HPDE6-E6E7 (cell line): ENCODE data around the gene SHPK.

Source experiments
- DNase-seq: peaks from one replicate; pipeline ENCODE4 v3.0.0; 2011; ENCODE audit warnings: missing footprints; ENCODE audit errors: extremely low spot score

The SHPK gene

DNA sequence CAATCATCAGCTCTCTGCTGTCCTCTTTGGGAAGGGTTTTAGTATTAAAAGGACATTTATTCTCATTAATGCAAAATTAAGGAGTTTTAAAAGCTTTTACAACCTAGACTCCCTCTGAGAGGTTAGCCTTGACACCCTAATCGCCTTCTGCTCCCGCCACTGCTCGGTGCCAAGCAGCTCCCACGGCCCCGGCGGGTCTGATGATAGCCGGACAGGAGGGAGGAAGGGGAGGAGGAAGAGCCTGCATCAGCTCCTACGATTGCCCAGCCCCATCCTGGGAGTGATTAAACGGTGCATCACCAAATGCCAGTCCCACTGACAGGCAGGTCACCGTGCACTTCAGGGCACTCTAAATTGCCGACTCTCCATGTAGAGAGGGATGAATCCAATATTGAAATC lies 8.3 kb downstream of the SHPK start:
- DNase-seq: no peak

DNA sequence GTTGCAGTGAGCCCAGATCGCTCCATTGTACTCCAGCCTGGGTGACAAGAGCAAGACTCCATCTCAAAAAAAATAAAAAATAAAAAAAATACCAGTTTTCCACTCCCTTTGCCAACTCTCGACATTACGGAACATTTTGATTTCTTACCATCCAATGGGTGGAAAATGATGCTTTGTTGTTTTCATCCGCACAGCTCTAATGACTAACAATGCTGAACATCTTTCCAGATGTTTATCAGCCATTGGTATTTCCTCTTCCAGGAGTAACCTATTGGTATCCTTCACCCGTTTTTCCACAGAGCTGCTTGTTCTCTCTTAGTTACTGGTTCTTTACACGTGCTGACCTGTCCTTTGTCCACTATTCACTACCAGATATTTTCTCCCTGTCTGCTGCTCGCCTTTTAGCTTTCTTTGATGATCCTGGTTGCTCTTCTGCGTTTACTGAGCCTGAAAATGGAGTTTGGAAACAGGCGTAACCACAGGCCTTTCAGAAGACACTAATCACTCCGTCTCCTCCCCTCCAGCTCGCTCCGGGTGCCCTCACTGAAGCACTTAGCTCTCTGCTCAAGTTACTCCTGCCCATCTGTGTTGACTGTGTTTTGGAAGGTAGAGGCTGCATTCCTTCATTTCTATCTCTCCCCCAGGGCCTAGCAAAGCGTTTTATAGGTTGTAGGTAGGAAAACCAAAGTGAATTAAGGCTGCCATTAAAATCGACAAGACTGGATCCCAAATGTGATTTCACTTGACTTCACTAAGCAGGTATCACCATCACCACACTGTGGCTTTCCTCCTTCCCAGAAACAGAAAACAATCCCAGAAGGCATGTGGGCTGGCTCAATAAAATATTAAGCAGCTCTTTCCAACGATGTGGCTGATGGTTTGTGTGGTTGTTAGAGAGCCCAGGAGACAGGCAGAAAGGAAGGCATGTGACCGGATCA lies 8.9 kb downstream of the SHPK start:
- DNase-seq: no peak

DNA sequence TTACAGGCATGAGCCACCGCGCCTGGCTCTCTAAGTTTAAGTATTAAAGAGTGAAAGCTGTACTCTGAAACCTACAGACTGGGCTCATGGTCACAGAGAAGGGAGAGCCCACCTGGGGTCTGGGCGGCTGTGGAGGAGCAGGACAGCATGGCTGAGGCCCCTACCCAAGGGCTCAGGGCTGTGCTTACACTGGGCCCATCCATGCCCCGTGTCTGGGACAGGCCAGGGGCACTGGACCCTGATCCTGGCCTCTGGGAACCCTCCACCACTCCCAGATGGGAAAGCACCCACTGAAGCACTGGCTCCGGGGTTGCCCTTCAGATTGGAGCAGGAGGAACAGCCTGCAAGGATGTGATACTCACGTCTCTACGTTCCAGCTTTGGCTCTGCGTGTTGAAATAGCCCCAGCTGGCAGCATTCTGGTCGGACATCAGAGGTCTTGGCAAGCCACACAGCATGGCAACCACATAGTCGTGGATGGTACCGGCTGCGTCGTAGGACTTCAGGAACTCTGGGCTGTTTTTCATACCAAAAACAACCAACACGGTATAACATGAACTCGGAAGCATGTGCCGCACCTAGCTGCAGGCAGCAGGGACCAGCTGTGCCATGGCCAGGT lies 13.0 kb downstream of the SHPK start:
- no peak for DNase-seq

DNA sequence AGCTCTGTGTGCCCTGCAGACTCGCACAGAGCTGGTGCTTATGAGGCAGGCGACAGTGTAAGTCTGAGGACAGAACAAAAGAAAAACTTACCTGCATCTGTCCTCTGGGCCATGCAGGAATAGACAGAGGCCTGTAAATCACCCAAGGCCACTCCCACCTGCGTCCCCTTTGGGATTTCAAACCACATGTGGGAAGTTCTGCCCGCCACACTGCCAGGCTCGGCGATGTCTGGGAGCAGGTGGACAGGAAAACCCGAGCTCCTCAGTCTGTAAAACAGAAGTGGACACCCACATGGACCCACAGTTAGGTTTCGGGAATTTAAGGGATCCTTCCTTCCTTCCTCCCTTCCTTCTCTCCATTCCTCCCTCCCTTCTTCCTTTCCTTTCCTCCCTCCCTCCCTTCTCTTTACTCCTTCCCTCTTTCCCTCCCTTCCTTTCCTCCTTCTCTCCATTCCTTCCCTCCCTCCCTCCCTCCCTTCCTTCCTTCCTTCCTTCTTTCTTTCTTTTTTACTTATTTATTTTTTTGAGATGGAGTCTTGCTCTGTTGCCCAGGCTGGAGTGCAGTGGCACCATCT lies 14.8 kb downstream of the SHPK start:
- no peak for DNase-seq

DNA sequence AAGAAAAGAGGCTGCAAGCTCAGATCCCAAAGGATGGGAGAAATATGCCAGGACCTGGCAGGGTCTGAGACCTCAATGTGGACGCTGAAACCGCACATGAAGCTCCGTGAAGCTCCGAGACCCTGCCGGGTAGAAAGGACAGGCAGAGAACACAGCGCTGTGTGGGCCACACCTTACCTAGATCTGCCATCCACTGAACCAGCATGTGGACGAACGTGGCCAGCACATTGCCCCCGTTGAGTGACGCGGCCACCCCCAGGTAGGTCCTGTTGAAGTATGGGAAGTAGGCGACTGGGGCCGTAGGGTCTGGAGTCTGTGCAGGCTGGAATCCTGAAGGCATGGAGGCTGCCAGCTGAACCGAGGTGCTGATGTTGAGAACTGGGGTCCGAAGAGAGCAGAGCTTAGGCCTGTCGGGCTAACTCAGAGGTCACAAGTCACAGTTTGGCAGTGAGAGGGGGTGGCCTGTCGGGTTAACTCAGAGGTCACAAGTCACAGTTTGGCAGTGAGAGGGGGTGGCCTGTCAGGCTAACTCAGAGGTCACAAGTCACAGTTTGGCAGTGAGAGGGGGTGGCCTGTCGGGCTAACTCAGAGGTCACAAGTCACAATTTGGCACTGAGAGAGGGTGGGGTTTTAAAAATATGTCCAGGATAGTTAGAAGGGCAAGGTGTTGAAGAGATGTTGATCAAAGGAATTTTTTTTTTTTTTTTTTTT lies 20.7 kb downstream of the SHPK start:
- no peak for DNase-seq

DNA sequence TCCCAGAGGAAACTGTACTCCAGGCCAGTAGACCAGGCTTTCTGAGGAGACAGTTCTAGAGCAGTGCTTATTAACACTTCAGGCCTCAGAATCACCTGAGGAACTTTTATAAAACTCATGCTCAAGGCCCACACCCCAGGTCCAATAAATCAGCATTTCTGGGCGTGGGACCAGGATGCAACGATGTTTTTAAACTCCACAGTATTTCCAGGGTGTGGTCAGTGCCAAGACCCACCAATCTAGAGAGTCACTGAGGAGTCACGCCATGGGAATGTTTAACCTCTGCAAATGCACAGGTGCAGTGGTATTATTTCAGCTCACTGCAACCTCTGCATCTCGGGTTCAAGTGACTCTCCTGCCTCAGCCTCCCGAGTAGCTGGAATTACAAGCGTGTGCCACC lies 22.9 kb downstream of the SHPK start:
- no peak for DNase-seq

DNA sequence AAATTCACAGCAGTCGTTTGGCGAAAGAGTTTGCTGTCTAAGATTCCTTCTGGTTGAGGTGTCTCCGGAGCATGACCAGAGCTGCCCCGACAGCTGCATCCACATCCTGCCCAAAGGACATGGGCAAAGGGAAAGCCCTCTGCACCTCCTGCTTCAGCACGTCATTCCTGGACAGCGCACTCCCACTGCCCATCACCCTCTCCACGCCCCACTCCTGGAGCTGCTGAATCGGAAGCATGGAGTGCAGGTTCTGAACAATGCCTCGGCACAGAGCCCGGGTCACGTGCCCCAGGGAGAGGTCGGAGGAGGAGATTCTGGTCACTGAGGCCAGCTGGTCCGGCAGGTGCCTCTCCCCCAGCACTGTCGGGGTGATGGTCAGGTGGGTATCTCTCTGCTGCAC lies 25.5 kb downstream of the SHPK start:
- DNase-seq: no peak

DNA sequence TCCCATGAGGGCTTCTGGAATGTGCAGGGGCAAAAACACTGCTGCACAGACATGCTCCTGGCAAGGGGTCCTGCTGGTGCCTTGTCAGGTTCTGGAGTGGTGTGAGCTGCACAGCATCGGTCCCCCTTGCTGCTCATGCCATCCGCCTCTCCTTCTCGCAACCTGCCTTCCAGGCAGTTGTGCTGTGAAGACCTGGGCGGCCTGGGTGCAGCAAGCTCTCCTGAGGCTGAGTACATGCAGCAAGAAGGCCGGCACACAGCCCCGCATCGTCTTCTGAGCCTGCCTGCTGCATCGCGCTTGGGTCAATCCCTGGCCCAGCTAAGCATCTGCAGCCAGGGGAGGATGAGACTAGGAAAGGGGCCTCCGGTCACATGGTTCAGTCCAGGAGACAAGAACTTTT lies 26.4 kb downstream of the SHPK start:
- DNase-seq: no peak

DNA sequence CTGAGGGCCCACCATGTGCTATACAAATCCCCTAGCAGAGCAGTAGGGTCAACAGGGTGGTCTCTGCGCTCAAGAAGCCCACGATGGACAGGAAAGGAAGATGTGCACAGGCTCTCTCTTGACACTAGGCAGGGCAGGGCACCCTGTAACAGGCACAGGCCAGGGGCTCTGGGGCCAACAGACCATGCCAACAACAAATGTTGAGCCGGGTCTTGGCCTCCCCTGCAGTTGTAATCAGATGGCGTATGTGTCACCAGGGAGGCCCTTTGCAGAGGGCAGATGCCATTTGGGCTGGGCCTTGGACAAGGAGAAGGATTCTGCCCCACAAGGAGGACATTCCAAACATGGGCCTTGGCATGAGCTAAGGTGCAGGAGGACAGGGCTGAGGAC lies 32.2 kb downstream of the SHPK start:
- DNase-seq: no peak

DNA sequence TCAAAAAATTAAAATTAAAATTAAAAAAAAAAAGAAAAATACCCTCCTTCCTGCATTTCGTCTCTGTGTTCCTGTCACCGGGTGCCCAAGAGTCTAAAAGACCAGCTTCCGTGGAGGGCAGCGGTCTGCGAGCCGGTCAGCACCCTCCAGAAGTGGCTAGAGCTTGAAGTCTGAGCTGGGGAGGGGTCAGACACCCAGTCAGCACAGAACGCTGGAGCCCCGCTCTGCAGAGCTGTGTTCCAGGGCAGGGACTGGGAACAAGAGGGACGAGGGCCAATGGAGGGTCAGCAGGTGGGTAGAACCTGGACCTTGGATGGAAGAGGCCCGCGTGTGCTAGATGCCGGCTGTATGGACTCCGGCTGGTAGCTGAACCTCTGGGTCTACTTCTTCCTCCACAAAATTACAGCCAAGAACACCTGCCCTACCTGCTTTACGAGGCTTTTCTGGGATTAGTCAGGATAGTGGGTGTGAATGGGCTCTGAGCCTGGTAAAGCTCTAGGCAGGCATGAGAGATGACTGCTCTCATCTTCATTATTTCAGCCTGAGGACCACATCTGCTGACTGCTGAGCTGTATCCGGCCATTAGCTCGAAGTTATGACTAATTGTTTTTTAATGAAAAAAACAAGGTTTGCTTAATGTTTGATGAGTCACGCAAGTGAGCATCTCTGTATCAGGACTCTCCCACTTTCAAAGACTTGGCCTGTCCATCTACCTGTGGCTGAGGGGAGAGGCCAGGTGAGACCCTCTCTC lies 32.8 kb downstream of the SHPK start:
- DNase-seq: peak; percentile 91

DNA sequence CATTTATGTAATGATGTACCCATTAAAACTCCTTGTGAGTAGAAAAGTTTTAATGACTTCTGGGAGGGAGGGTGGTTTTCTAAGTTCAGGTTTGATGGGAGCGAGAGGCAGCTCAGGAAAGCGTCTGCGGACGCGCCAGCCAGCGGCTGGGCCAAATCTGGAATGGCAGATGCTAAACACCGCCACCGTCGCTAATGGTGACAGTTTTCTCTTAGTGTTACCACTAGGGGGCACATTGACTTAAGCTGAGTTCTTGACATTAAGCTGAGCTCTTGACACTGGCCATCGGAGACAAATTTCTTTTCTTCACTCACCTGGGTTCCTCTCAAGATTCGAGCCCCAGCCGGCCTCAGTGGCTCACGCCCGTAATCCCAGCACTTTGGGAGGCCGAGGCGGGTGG lies 33.6 kb downstream of the SHPK start:
- DNase-seq: no peak

DNA sequence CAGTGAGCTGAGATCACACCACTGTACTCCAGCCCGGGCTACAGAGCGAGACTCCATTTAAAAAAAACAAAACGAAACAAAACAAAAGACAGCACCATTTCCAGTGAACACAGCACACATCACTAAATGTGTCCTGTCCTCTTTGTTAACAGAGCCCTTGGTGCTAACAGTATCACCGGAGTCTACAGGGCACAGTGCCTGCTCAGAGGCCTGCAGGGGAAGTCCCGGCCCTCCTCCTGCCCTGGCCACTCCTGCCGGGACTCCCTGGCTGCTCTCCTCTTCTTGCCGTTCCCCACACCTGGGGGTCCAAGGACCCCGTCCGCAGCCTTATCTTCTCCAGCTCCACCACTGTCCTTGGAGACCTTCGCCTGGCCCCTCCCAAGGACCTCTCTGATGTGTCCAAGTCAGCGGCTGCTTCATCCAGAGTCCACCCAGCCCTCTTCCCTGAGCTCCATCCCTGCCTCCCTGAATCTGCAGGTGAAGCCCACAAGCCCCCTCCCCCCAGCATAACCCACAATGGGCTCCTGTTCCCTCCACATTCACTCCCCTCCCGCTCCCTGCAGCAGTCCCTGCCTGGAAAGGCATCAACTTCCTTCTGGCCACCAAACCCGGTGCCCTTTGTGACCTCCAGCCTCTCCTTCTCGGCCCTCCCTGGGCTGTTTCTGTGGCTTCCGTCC lies 35.4 kb downstream of the SHPK start:
- no peak for DNase-seq

DNA sequence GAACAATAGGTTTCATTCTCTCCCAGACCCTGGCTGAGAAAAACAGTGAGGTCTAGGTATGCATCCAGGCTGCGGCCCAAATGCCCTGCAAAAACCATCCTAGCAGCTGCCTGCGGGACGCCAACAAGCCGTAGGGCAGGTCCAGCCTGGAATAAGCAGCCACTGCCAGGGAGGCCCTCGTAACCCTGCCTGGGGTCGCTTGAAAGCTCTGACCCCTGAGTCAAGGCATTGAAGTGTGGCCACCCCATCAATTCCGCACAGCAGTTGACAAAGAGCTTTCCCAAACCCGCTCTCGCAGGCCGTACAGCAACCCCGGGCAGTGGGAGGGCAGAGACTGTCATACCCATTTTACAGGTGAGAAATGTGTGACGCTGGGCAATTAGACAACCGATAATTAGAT lies 38.0 kb downstream of the SHPK start:
- DNase-seq: no peak

DNA sequence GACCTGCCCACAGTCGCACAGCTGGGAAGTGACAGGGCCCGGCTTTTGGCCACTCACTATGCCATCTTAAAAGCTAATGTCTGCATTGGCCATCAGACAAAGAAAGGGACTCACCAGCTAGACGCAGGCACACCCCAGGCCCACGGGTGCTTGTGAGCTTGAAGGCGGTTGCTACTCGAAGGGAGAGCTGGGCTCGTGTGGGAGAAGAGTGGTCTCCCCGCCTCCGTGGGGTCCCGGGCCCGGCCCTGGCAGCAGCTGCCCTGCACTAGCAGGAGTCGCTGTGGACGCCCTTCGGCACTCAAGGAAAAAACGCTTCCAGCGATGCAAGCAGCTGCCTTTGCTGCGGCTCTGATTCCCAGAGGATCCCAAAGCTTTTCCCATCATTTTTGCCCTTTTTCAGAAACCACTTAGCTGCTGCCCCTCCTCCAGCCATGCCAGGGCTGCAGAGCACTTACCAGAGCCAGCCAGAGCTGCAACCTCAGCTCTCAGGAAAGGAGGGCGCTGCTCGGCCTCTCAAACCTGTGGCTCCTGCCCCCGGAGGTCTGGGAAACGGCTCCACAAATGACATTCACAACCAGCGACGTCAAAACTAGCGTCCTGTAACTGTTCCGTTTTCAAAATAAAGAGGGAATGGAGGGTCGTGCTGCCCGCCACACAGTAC lies 39.1 kb downstream of the SHPK start:
- no peak for DNase-seq

DNA sequence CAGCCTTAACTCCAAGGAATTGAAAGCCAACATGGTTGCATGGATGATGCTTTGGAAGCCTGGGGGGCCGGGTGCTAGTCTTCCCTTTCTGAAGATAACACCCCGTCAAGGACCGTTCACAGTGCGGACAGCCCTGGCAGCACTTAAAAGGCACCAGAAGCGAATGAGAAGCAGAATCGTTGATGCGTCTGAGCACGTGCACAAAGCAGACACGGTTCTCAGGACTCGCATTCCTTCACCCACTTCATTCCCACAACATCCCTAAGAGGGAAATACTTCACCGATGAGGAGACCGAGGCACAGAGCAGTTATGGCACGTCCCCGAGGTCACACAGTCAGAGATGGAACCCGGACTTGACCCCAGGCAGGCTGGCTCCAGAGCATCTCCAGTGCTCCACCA lies 41.1 kb downstream of the SHPK start:
- DNase-seq: no peak

DNA sequence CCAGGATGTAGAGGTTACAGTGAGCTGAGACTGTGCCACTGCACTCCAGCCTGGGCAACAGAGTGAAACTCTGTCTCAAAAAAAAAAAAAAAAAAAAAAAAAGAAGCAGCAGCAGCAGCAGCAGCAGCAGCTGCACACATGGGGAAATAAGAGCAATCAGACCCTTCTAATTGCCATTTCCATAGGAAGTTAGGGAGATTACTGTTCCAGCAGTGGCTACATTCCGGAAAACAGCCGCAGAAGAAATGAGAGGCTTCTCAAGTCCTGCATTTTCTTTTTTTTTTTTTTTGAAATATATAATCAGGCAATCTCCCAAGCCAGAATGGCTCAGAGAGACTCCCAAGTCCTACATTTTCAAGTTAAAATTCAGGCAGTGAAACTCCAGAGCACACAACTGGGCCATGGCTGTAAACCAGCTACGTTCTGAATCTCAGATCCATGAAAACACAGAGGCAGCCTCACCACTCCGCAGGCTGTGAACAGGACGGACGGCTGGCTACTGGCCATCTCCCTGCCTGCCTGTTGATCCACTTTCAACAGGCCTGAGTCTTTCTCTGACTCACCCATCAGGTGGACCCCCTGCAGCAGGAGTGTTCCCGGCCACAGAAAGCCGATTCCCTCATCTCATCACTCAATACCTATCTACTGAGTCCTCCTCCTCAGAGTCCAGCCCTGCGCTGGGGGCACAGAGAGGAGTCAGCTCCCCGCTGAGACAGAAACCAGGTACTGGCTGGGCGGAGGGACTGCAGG lies 41.8 kb downstream of the SHPK start:
- no peak for DNase-seq

DNA sequence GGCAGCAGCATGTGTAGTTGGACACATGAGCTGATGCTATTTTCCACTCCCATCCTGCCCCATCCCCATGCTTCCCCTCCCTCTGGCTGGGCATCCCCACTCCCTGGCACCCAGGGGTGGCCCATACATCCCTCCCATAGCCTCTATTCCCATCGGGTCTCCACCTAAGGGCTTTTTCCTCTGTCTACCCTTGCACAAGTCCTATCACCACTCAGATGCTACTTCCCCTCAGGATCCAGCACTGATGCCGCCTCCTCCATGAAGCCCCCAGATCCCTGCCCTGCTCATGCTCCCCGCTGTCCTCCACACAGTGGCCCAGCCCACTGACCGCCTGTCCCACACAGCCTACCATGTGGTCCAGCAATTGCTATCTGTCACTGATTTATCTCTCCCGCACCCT lies 42.7 kb downstream of the SHPK start:
- no peak for DNase-seq

DNA sequence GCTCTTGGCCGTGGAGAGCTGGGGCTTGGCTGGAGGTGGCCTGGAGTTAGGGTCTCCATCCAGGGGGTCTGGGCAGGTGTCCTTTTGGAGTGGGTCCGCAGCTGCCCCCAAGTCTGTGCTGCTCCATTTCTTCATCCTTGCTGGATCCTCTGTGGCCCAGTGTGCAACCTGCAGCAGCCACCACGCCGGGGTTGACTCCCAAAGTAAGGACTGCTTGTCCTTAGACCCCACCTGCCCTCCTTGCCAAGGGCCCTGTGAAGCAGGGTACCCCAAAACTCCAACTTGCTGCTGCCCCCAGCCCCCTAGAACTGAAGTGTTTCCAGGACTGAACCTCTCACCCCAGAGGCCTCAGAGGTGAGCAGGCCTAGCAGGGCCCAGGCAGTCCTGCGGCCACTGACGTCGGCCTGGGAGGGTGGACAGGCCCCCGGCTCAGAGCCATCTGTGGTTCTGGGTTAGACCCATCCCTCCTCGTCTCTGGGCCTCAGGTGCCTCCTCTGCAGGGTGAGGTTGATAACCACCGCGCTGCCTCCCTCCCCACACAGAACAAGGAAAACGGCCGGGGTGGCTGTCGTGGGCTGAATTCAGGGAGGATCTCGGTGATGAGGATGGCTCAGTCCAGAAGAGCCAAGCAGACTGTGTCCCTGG lies 43.7 kb downstream of the SHPK start:
- DNase-seq: no peak

DNA sequence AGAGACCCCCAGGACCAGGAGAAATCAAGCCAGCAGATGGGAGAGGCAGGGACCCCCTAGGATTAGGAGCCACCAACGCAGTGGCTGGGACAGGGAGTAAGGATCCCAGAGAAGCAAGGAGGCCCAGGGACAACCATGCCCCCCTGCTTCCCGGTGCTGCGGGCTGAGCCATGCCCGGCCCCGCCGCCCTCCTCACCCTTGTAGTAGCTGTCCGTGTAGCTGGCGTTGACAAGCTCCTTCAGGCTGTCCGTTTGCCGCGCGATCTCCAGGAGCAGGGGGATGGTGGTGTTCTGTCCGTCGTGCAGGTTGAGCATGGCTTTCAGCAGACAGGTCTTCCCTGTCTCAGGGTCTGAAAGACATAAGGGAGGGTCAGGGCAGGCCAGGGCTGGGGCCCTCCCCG lies 45.3 kb downstream of the SHPK start:
- DNase-seq: no peak
